SK-N-MC (cell line): ENCODE results near the gene STX8.

Experiments used
- EZH2 ChIP-seq: fragments of 200-600 bp; sonication (generic); IDR thresholded peaks from one replicate; pipeline ENCODE4 v1.6.1; 2017; ENCODE audit warnings: antibody characterized with exemption
- FOXP2 ChIP-seq: optimal IDR thresholded peaks from 2 replicates; pipeline ENCODE3; 2011; ENCODE audit warnings: mild to moderate bottlenecking, moderate library complexity; ENCODE audit not compliant: insufficient read depth; ENCODE audit errors: extremely low read length, control extremely low read depth
- POLR2AphosphoS5 ChIP-seq: IDR thresholded peaks from 2 replicates; pipeline ENCODE4 v1.6.1; 2012; ENCODE audit warnings: mild to moderate bottlenecking, low read depth, low read length, borderline replicate concordance

GRCh38 chr17:9587969-9588656 lies 12.5 kb upstream of the STX8 start:
- TF ChIP-seq EZH2: no peak
- TF ChIP-seq POLR2AphosphoS5: no peak
- TF ChIP-seq FOXP2: no peak
